ENCODE measurements around the gene KCNJ5. TPM values are rescaled to one million over a fixed set of nuclear protein-coding genes. Genes with fewer than 3 reads are reported as not detected.

Gene KCNJ5
- total and polyA plus RNA-seq, 2 of the 4 experiments (the other 2 are of a cell fraction): 0.07 to 0.18 TPM

DNA sequence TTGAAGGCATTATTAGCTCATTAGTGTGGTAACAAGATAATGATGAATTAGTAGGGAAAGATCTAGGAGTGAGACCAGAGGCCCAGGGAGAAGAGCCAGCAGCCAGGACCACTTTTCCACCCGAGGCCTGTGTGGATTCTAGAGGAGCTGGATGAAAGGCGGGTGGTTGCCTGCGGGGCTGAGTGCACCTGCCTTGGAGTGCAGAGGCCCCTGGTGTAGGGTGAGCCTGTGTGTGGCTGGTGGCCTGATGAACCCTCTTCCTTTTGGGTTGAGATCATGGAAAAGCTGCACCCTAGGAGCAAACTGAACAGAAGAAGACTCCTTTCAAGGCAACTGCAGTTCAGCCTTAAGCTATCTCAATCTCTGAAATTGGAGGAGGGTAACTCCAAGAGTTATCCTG, 57.4 kb downstream of the KCNJ5 start:
- no TSS peak for BruUV-seq (replicated peaks)
- no peak for DNase-seq
- no peaks in the 10 kb centered on the region for H3K9me1 ChIP-seq (ENCODE audit: insufficient read depth, low read length)
- in situ Hi-C loops (cut with MboI; ENCODE audit: low sequenced_read_pairs) (no loop called here), intact Hi-C loops (cut with micrococcal nuclease) (no loop called here), dilution Hi-C loops (cut with HindIII; ENCODE audit: low sequenced_read_pairs, unreplicated experiment) (no loop called here)
- H3K56ac ChIP-seq (ENCODE audit: extremely low read depth, insufficient read depth, low read length): no peak overlapping the region
- 0 out of 2 replicates have a peak, but pooled peaks have one; percentile 10 for TF ChIP-seq CTCF (conservative IDR thresholded peaks at IDR 0.05; ENCODE audit: low read depth, low read length)
- no peak for TF ChIP-seq BHLHE40 (IDR thresholded peaks at IDR 0.05; ENCODE audit: low read depth, low read length)
- TF ChIP-seq RAD21 (IDR thresholded peaks at IDR 0.05; ENCODE audit: low read length): 0 out of 2 replicates have a peak, but pooled peaks have one; percentile 22
- no peak for ATAC-seq (ENCODE audit: low read depth)
- ChIA-PET CTCF (interaction anchor here (0.8 to 2.9 kb wide), 6 partner anchors 13 to 67 kb away, joined by 3 to 43 read pairs (median 4); no protein-coding TSS in a partner anchor), POLR2A (ENCODE audit: unreplicated experiment) (no interaction called here)
- no peak overlapping the region for H2BK120ac ChIP-seq (ENCODE audit: low read depth, low read length)
- H2BK5ac ChIP-seq (ENCODE audit: low read depth, low read length, poor library complexity, severe bottlenecking): no peak overlapping the region
- H3K4me1 ChIP-seq (ENCODE audit: control insufficient read depth, insufficient read depth, low read length): no peaks in the 10 kb centered on the region
- no peak overlapping the region for H2AFZ ChIP-seq (replicated peaks; ENCODE audit: low read length, poor library complexity)
- no peaks in the 10 kb centered on the region for H3K79me1 ChIP-seq (ENCODE audit: low read depth in 1 of 2, low read length in 2 of 2)
- H4K5ac ChIP-seq (ENCODE audit: low read depth, low read length): no peak overlapping the region
- no CpG with 5 or more reads among the region's 3 CpGs for WGBS, 2 experiments (ENCODE audit: extremely low coverage in 2 of 2, insufficient read length in 1 of 2)
- H3K4me3 ChIP-seq (ENCODE audit: insufficient read depth, low read depth, low read length): no peak overlapping the region
- H3K4ac ChIP-seq (ENCODE audit: low read depth, low read length): no peak overlapping the region
- H3K4me2 ChIP-seq (ENCODE audit: low read depth, low read length): no peak overlapping the region
- no peaks in the 10 kb centered on the region for H3K9me3 ChIP-seq (ENCODE audit: control insufficient read depth, insufficient read depth, low read length)
- no peaks in the 10 kb centered on the region for H4K20me1 ChIP-seq (ENCODE audit: insufficient read depth, low read length)
- no peak overlapping the region for H3K27ac ChIP-seq (ENCODE audit: insufficient read depth, low read length)
- H4K8ac ChIP-seq (ENCODE audit: low read depth in 2 of 2, low read length in 2 of 2): no peak overlapping the region
- no peak overlapping the region for H4K91ac ChIP-seq (ENCODE audit: insufficient read depth, low read depth, low read length)
- no peaks in the 10 kb centered on the region; the same call in 1 of the 2 replicates for H3K27me3 ChIP-seq (ENCODE audit: control insufficient read depth, insufficient read depth, low read length)
- no peak overlapping the region for H3K23ac ChIP-seq (ENCODE audit: low read depth, low read length)
- no peaks in the 10 kb centered on the region for H3K36me3 ChIP-seq (ENCODE audit: control insufficient read depth, insufficient read depth, low read length)
- H2AK9ac ChIP-seq (replicated peaks; ENCODE audit: low read depth, low read length, poor library complexity): no peak overlapping the region
- no peak overlapping the region for H3K9ac ChIP-seq (ENCODE audit: low read depth, low read length)
- no peak overlapping the region for H3K18ac ChIP-seq (ENCODE audit: low read depth, low read length)
- no peak overlapping the region for H2BK20ac ChIP-seq (ENCODE audit: low read depth, low read length)
- no peak overlapping the region for H2BK15ac ChIP-seq (ENCODE audit: low read depth, low read length)
- H2AK5ac ChIP-seq (ENCODE audit: low read depth, low read length): no peak overlapping the region
- H3K14ac ChIP-seq (replicated peaks; ENCODE audit: low read depth, low read length): no peak overlapping the region
